Measurements from ENCODE around the gene PCDH17.

PCDH17 gene, protein sequence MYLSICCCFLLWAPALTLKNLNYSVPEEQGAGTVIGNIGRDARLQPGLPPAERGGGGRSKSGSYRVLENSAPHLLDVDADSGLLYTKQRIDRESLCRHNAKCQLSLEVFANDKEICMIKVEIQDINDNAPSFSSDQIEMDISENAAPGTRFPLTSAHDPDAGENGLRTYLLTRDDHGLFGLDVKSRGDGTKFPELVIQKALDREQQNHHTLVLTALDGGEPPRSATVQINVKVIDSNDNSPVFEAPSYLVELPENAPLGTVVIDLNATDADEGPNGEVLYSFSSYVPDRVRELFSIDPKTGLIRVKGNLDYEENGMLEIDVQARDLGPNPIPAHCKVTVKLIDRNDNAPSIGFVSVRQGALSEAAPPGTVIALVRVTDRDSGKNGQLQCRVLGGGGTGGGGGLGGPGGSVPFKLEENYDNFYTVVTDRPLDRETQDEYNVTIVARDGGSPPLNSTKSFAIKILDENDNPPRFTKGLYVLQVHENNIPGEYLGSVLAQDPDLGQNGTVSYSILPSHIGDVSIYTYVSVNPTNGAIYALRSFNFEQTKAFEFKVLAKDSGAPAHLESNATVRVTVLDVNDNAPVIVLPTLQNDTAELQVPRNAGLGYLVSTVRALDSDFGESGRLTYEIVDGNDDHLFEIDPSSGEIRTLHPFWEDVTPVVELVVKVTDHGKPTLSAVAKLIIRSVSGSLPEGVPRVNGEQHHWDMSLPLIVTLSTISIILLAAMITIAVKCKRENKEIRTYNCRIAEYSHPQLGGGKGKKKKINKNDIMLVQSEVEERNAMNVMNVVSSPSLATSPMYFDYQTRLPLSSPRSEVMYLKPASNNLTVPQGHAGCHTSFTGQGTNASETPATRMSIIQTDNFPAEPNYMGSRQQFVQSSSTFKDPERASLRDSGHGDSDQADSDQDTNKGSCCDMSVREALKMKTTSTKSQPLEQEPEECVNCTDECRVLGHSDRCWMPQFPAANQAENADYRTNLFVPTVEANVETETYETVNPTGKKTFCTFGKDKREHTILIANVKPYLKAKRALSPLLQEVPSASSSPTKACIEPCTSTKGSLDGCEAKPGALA (N-terminal part only)

DNA sequence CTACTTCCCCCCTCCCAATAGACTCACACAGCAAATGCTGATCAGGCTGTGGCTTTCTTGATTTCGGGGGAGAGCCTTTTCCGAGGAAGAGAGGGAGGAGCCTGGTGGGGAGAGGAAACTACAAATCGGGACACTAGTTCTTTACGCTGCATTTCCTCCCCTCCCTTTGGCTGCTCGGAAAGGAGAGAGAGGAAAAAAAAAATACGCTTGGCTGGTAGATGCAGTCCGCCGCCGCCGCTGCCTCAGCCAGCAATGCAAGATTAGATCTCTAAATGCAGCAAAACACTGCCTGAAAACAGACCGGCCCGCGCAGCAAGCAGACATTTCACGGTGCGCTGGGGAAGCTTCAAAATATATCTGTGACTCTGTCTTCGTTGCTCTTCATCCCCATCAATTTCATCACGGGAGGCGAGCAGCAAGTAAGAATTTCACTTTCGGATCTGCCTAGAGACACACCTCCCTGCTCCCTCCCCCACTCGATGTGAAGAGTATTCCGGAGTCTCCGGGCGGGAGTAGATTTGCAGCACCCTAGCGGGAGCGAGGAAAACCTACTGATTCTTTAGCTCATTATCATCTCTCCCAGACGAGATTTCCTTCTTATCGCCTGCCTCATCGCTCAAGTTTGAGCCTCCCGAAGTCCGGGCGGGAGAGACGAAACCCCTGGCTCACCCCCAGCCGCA is at the start of gene PCDH17:
TSS of gene PCDH17 (plus strand) at position 149 of the 680 bp plus-strand sequence. CDS start 803 bp downstream, outside the sequence.
- TF ChIP-seq, protein P1, sequence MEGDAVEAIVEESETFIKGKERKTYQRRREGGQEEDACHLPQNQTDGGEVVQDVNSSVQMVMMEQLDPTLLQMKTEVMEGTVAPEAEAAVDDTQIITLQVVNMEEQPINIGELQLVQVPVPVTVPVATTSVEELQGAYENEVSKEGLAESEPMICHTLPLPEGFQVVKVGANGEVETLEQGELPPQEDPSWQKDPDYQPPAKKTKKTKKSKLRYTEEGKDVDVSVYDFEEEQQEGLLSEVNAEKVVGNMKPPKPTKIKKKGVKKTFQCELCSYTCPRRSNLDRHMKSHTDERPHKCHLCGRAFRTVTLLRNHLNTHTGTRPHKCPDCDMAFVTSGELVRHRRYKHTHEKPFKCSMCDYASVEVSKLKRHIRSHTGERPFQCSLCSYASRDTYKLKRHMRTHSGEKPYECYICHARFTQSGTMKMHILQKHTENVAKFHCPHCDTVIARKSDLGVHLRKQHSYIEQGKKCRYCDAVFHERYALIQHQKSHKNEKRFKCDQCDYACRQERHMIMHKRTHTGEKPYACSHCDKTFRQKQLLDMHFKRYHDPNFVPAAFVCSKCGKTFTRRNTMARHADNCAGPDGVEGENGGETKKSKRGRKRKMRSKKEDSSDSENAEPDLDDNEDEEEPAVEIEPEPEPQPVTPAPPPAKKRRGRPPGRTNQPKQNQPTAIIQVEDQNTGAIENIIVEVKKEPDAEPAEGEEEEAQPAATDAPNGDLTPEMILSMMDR (IDR thresholded peaks at IDR 0.05; ENCODE audit: low read depth, low read length): no peak
- DNase-seq (ENCODE audit: extremely low read depth, low read depth): no peak

DNA sequence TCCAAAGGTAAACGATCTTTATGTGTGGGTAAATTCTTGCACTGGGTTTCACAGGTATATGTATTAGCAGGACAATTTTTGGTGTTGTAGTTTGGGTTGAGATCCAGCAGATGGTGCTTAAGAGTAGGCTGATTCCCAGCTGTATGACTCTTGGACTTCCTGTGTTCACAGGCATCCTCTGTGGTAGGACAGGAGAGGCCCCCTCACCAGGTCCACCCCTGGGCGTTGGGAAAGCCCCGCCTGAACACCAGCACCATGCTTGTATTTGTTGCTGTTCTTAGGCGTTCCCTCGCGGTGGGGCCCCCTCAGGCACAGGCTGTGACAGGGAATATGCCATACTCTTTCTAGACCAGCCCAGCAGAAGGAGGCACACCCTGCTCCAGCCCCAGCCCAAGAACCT is 49.5 kb upstream of the PCDH17 start:
- TF ChIP-seq, protein P1 (IDR thresholded peaks at IDR 0.05; ENCODE audit: low read depth, low read length): no peak
- no peak for DNase-seq (ENCODE audit: extremely low read depth, low read depth)

DNA sequence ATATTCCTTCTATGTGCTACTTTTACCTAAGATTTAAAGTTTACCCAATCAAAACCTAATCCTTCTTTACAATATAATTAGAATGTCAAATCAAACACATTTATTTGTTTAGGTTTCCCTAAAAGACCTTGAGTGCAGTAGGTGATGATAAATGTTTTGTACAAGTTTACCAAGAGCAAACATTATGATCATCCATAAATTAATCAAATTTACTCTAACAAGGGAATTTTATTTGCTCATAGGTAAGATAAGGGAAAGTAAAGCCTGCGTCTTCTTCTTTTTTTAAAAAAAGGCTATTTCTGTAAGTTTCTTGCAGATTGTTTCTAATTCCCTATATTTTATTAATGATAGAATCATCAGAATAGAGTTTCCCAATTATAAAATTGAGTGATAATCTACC is 48.0 kb upstream of the PCDH17 start:
- TF ChIP-seq, protein P1 (IDR thresholded peaks at IDR 0.05; ENCODE audit: low read depth, low read length): no peak
- DNase-seq (ENCODE audit: extremely low read depth, low read depth): no peak

DNA sequence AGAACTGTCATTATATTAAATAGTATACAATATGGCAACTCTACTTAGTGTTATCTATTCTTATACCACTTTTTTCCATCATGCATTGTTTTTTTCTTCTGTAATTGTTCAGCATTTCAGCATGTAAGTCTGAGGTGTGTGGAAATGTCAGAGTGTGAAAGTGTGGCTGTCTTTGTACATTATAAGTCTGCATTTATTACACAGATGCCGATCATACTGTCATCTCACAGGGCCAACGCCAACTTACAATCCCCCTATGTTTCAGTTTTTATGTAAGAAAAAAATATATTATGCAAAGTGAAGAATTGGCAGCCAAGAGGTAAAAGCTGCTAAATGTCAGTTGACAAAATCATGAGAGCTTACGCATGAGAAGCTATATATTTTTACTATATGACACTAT is 42.9 kb upstream of the PCDH17 start:
- no peak for DNase-seq (ENCODE audit: extremely low read depth, low read depth)
- TF ChIP-seq, protein P1 (IDR thresholded peaks at IDR 0.05; ENCODE audit: low read depth, low read length): no peak

DNA sequence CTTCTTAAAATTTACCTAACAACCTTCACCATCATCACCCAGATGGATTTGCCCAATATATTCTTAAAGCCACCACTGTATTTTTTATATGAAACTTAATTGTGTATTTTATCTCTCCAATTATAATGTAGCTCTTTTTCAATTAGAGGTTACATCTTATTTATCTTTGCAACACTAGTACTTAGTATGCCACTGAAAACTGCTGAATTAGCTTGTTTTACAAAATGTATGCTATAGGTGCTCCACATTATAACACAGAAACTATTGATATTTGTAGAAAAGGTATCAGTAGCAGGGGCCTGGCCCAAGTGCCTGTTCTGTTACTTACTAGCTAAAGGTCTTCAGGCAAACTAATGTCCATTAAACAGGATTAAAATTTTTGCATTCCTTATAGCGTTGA is 35.8 kb upstream of the PCDH17 start:
- TF ChIP-seq, protein P1 (IDR thresholded peaks at IDR 0.05; ENCODE audit: low read depth, low read length): no peak
- no peak for DNase-seq (ENCODE audit: extremely low read depth, low read depth)

DNA sequence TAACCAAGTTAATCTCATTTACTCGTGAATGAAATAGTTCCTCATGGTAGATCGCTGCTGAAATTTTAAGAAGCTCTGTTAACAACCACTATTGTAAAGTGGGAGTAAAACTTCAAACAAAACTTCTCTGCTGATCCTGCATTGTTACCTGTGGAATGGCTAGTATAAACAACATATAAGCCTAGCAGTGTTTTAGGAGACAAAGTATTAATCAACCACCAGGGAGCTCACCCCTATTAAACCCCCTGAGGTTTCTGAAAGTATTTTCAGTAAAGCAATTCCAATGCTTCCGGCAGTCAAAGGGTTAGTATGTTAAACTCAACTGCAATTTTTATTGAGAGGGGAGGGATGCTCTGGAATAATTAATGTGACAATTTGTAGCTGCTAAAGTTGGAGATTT is 30.0 kb upstream of the PCDH17 start:
- TF ChIP-seq, protein P1 (IDR thresholded peaks at IDR 0.05; ENCODE audit: low read depth, low read length): no peak

More for the DNA sequence above, 30.0 kb upstream of the PCDH17 start:
- no peak for DNase-seq (ENCODE audit: extremely low read depth, low read depth)

Data from AG09319 (cell line).